GM23248 (cell line): ENCODE results near the gene SCGB1D4. TPM values are rescaled to one million over a fixed set of nuclear protein-coding genes. Genes with fewer than 3 reads are reported as not detected.
"Not testable (repeated sequence)": the region's sequence is repeated elsewhere in the genome, so short reads cannot be mapped to it uniquely, and the experiment has no call there.

Experiments used
- DNase-seq: peaks from one replicate; pipeline ENCODE4 v3.0.0-alpha.2; 2015
- H2AFZ ChIP-seq: fragments of 200-600 bp; sonication (generic); 2 replicates; pipeline ENCODE4 v1.6.1; 2016; ENCODE audit warnings: antibody characterized with exemption
- H3F3A ChIP-seq: fragments of 200-600 bp; sonication (generic); 2 replicates; pipeline ENCODE4 v1.6.1; 2016; ENCODE audit warnings: mild to moderate bottlenecking, antibody characterized with exemption, mixed run types; ENCODE audit not compliant: insufficient read depth
- H3K27ac ChIP-seq: fragments of 200-600 bp; sonication (generic); 2 replicates; pipeline ENCODE4 v1.5.1; 2016; ENCODE audit warnings: mild to moderate bottlenecking
- H3K27me3 ChIP-seq: fragments of 200-600 bp; sonication (generic); replicated peaks from 2 replicates; pipeline ENCODE4 v1.6.1; 2016; ENCODE audit warnings: mild to moderate bottlenecking; ENCODE audit not compliant: insufficient read depth
- H3K36me3 ChIP-seq: fragments of 200-600 bp; sonication (generic); 2 replicates; pipeline ENCODE4 v1.6.1; 2016; ENCODE audit warnings: low read depth, mild to moderate bottlenecking
- H3K4me1 ChIP-seq: fragments of 200-600 bp; sonication (generic); 2 replicates; pipeline ENCODE4 v1.6.1; 2016; ENCODE audit warnings: mild to moderate bottlenecking; ENCODE audit not compliant: insufficient read depth
- H3K4me2 ChIP-seq: fragments of 200-600 bp; sonication (generic); one replicate; pipeline ENCODE4 v1.6.1; 2016; ENCODE audit warnings: mild to moderate bottlenecking; ENCODE audit not compliant: unreplicated experiment
- H3K4me3 ChIP-seq: fragments of 200-600 bp; sonication (generic); 2 replicates; pipeline ENCODE4 v1.5.1; 2016; ENCODE audit warnings: mild to moderate bottlenecking
- H3K79me2 ChIP-seq: fragments of 200-600 bp; sonication (generic); 2 replicates; pipeline ENCODE4 v1.6.1; 2016; ENCODE audit warnings: mild to moderate bottlenecking; ENCODE audit not compliant: insufficient read depth
- H3K9ac ChIP-seq: fragments of 200-600 bp; sonication (generic); 2 replicates; pipeline ENCODE4 v1.6.1; 2016; ENCODE audit warnings: mild to moderate bottlenecking
- H3K9me2 ChIP-seq: fragments of 200-600 bp; sonication (generic); 2 replicates; pipeline ENCODE4 v1.6.1; 2016; ENCODE audit warnings: mixed run types, mild to moderate bottlenecking, moderate library complexity; ENCODE audit not compliant: insufficient read depth
- H3K9me3 ChIP-seq: fragments of 200-600 bp; sonication (generic); one replicate; pipeline ENCODE4 v1.6.1; 2017; ENCODE audit warnings: low read depth
- H4K20me1 ChIP-seq: fragments of 200-600 bp; sonication (generic); 2 replicates; pipeline ENCODE4 v1.6.0; 2016; ENCODE audit not compliant: insufficient read depth
- EZH2 ChIP-seq: fragments of 200-600 bp; sonication (generic); IDR thresholded peaks from 2 replicates; pipeline ENCODE4 v1.6.1; 2018; ENCODE audit warnings: antibody characterized with exemption, mild to moderate bottlenecking; ENCODE audit not compliant: insufficient read depth, poor library complexity, severe bottlenecking
- EZH2phosphoT487 ChIP-seq: fragments of 200-600 bp; sonication (generic); IDR thresholded peaks from 2 replicates; pipeline ENCODE4 v1.6.1; 2018; ENCODE audit warnings: antibody characterized with exemption, moderate library complexity, mild to moderate bottlenecking, low read depth; ENCODE audit not compliant: insufficient read depth
- WGBS, 2 experiments: methylation state at CpG; one replicate each; pipeline ENCODE4 v1.1.6; 2015 to 2017; ENCODE audit warnings: low lambda C conversion rate in 2 of 2, low coverage in 1 of 2; ENCODE audit errors: missing lambda C conversion rate in 2 of 2; 5-methylcytosine and 5-hydroxymethylcytosine counted together
- in situ Hi-C: fragments of 300-500 bp; cut with MboI; formaldehyde crosslinking; loops from 2 replicates; pipeline ENCODE4 v1.15.0; 2020
- polyA plus RNA-seq: library from polyadenylated mRNA; unstranded; fragments of >200 nt; fragmentation: Nextera tagmentation; extraction: Ambion mirVana; gene quantifications from 2 replicates; pipeline ENCODE4 v1.2.1, GENCODE V29; 2016
- total RNA-seq: library from RNA; depleted of rRNA; stranded (reverse); fragments of >200 nt; shearing (Covaris generic); gene quantifications from 2 replicates; pipeline ENCODE4 v1.2.3, GENCODE V29; 2014

SCGB1D4 gene
- total and polyA plus RNA-seq, 2 experiments from 2014 or later: not detected

- no peak overlapping the region for H3K4me3 ChIP-seq
- H4K20me1 ChIP-seq: no peaks in the 10 kb centered on the region
- no peak overlapping the region for H3K4me2 ChIP-seq
- no peaks in the 10 kb centered on the region for H3K79me2 ChIP-seq
- DNase-seq: no peak
- no peak overlapping the region for H3K27ac ChIP-seq
- H3K9me2 ChIP-seq: no peaks in the 10 kb centered on the region
- H3K36me3 ChIP-seq: no peaks in the 10 kb centered on the region
- H2AFZ ChIP-seq: no peak overlapping the region
- H3K27me3 ChIP-seq: peaks cover 41% of the 10 kb centered on the region
- WGBS, 2 experiments: 63 to 65% methylated on average over 5 of the region's 5 CpGs
- no peaks in the 10 kb centered on the region for H3K9me3 ChIP-seq
- no peaks in the 10 kb centered on the region for H3K4me1 ChIP-seq
- in situ Hi-C loops: no loop called here
- no peak overlapping the region for H3K9ac ChIP-seq
- no peak for TF ChIP-seq EZH2
- no peak for TF ChIP-seq EZH2phosphoT487
- no peaks in the 10 kb centered on the region for H3F3A ChIP-seq
Observed at GRCh38 chr11:62333768-62334167, 34.9 kb upstream of the SCGB1D4 start.

GRCh38 chr11:62331264-62331663, 32.4 kb upstream of the SCGB1D4 start:
- H3K36me3 ChIP-seq, H3K27ac ChIP-seq, H3F3A ChIP-seq, H4K20me1 ChIP-seq, H3K4me1 ChIP-seq, H3K4me2 ChIP-seq, H3K79me2 ChIP-seq, H3K9me3 ChIP-seq, H3K9ac ChIP-seq, H3K9me2 ChIP-seq, DNase-seq, H2AFZ ChIP-seq, H3K4me3 ChIP-seq, in situ Hi-C loops: not testable (repeated sequence)
- WGBS, 2 experiments: 48 to 52% methylated on average over 3 of the region's 3 CpGs
- H3K27me3 ChIP-seq: peaks cover 31% of the 10 kb centered on the region

- H3K9me2 ChIP-seq, H3K27ac ChIP-seq, H3K4me1 ChIP-seq, H3K9me3 ChIP-seq, in situ Hi-C loops, H3K4me2 ChIP-seq, H3K9ac ChIP-seq, H3K36me3 ChIP-seq, DNase-seq, H3F3A ChIP-seq, H3K79me2 ChIP-seq, H4K20me1 ChIP-seq, H3K4me3 ChIP-seq, H2AFZ ChIP-seq: not testable (repeated sequence)
- H3K27me3 ChIP-seq: peaks cover 16% of the 10 kb centered on the region
- WGBS, 2 experiments: 71 to 74% methylated on average over 14 of the region's 14 CpGs
Observed at GRCh38 chr11:62327541-62327940, 28.7 kb upstream of the SCGB1D4 start.

GRCh38 chr11:62326719-62327118, 27.8 kb upstream of the SCGB1D4 start:
- H3K27ac ChIP-seq, H3K9me2 ChIP-seq, H3K36me3 ChIP-seq, H3K9me3 ChIP-seq, H3K4me1 ChIP-seq, H3K79me2 ChIP-seq, DNase-seq, H2AFZ ChIP-seq, in situ Hi-C loops, H3K9ac ChIP-seq, H4K20me1 ChIP-seq, H3F3A ChIP-seq, H3K4me2 ChIP-seq, H3K4me3 ChIP-seq, H3K27me3 ChIP-seq: not testable (repeated sequence)
- 22 to 23% methylated on average over 6 of the region's 6 CpGs for WGBS, 2 experiments

GRCh38 chr11:62325781-62326180, 26.9 kb upstream of the SCGB1D4 start:
- H3K27me3 ChIP-seq, DNase-seq, H3K27ac ChIP-seq, H3K79me2 ChIP-seq, H3K4me3 ChIP-seq, H3K9me3 ChIP-seq, H3K9ac ChIP-seq, H3K9me2 ChIP-seq, H4K20me1 ChIP-seq, H3K4me1 ChIP-seq, H3F3A ChIP-seq, in situ Hi-C loops, H3K4me2 ChIP-seq, H2AFZ ChIP-seq, H3K36me3 ChIP-seq: not testable (repeated sequence)
- WGBS, 2 experiments: 58 to 62% methylated on average over 5 of the region's 5 CpGs
